GM19463 (cell line): ENCODE measurements around the gene DPYD.
"Not testable (repeated sequence)": the region's sequence is repeated elsewhere in the genome, so short reads cannot be mapped to it uniquely, and the experiment has no call there.

ENCODE experiments used
- ATAC-seq: cut with Tn5 transposase; IDR thresholded peaks from one replicate; pipeline ENCODE4 v1.9.1; 2021; ENCODE audit warnings: mild to moderate bottlenecking, moderate library complexity; ENCODE audit not compliant: unreplicated experiment

The DPYD gene

GRCh38 chr1:97379387-97380075, 541.3 kb downstream of the DPYD start:
- no peak for ATAC-seq

- ATAC-seq = no peak
Measured at GRCh38 chr1:97378596-97378995, 542.2 kb downstream of the DPYD start.

GRCh38 chr1:97377432-97378034, 543.3 kb downstream of the DPYD start:
- no peak for ATAC-seq

GRCh38 chr1:97373000-97373399, 547.8 kb downstream of the DPYD start:
- ATAC-seq = no peak

GRCh38 chr1:97372531-97372930, 548.3 kb downstream of the DPYD start:
- no peak for ATAC-seq

GRCh38 chr1:97368296-97368695, 552.5 kb downstream of the DPYD start:
- ATAC-seq = no peak

GRCh38 chr1:97366984-97367383, 553.9 kb downstream of the DPYD start:
- no peak for ATAC-seq

- ATAC-seq = no peak
Measured at GRCh38 chr1:97365026-97365425, 555.8 kb downstream of the DPYD start.

GRCh38 chr1:97364086-97364485, 556.7 kb downstream of the DPYD start:
- no peak for ATAC-seq

- ATAC-seq = no peak
Measured at GRCh38 chr1:97356309-97356708, 564.5 kb downstream of the DPYD start.

- ATAC-seq = no peak
Measured at GRCh38 chr1:97352936-97353382, 567.9 kb downstream of the DPYD start.

- no peak for ATAC-seq
Measured at GRCh38 chr1:97351846-97352245, 569.0 kb downstream of the DPYD start.

- ATAC-seq = no peak
Measured at GRCh38 chr1:97350662-97351061, 570.2 kb downstream of the DPYD start.

- ATAC-seq = no peak
Measured at GRCh38 chr1:97350241-97350640, 570.6 kb downstream of the DPYD start.

GRCh38 chr1:97349794-97350193, 571.0 kb downstream of the DPYD start:
- not testable (repeated sequence) for ATAC-seq

- ATAC-seq = no peak
Measured at GRCh38 chr1:97348599-97349265, 572.1 kb downstream of the DPYD start.

- ATAC-seq = no peak
Measured at GRCh38 chr1:97340951-97341350, 579.9 kb downstream of the DPYD start.

- ATAC-seq = no peak
Measured at GRCh38 chr1:97338347-97338746, 582.5 kb downstream of the DPYD start.

- ATAC-seq = no peak
Measured at GRCh38 chr1:97337250-97338030, 583.4 kb downstream of the DPYD start.

- ATAC-seq = no peak
Measured at GRCh38 chr1:97334454-97334853, 586.4 kb downstream of the DPYD start.

GRCh38 chr1:97332716-97333115, 588.1 kb downstream of the DPYD start:
- ATAC-seq = no peak
